ENCODE data around the gene MCUB.

DNA sequence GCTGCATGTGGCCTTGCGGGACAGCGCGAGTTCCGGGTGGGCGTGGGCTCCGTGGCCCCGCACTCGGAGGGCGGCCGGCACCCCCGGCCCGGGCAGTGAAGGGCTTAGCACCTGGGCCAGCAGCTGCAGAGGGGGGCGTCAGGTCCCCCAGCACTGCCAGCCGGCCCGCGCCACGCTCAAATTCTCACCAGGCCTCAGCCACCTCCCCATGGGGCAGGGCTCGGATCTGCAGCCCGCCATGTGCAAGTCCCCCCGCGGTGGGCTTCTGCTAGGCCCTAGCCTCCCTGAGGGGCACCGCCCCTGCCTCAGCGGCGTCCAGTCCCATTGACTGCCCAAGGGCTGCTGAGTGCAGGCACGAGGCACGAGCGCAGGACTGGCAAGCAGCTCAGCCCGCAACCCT is 2.6 kb upstream of the MCUB start:
- TF ChIP-seq EZH2phosphoT487 (IDR thresholded peaks at IDR 0.05; ENCODE audit: borderline replicate concordance), result no peak
- TF ChIP-seq, protein P1, sequence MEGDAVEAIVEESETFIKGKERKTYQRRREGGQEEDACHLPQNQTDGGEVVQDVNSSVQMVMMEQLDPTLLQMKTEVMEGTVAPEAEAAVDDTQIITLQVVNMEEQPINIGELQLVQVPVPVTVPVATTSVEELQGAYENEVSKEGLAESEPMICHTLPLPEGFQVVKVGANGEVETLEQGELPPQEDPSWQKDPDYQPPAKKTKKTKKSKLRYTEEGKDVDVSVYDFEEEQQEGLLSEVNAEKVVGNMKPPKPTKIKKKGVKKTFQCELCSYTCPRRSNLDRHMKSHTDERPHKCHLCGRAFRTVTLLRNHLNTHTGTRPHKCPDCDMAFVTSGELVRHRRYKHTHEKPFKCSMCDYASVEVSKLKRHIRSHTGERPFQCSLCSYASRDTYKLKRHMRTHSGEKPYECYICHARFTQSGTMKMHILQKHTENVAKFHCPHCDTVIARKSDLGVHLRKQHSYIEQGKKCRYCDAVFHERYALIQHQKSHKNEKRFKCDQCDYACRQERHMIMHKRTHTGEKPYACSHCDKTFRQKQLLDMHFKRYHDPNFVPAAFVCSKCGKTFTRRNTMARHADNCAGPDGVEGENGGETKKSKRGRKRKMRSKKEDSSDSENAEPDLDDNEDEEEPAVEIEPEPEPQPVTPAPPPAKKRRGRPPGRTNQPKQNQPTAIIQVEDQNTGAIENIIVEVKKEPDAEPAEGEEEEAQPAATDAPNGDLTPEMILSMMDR (conservative IDR thresholded peaks at IDR 0.05; ENCODE audit: low read length), result no peak

Data from Loucy (cell line).